GM12801 (cell line): ENCODE data around the gene SLC25A47.

Experiments
- TF ChIP-seq, protein P1 (sequence below): IDR thresholded peaks from one replicate; pipeline ENCODE4 v1.5.1; 2011; ENCODE audit warnings: control low read depth; ENCODE audit not compliant: insufficient read length; ENCODE audit errors: extremely low read depth

Gene SLC25A47

DNA sequence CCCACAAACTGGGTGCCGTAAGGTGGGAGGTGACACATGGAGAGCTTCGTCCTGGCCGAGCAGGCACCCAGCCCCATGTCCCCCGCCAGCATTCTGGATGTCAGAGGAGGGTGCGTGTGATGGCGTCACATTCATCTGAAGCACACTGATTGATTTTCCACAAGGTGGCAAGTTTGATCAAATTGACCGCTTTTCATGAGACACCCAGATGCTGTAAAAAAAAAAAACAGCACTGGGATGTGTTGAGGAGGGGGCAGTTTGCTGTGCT lies 41.1 kb upstream of the SLC25A47 start:
- TF ChIP-seq, protein P1, sequence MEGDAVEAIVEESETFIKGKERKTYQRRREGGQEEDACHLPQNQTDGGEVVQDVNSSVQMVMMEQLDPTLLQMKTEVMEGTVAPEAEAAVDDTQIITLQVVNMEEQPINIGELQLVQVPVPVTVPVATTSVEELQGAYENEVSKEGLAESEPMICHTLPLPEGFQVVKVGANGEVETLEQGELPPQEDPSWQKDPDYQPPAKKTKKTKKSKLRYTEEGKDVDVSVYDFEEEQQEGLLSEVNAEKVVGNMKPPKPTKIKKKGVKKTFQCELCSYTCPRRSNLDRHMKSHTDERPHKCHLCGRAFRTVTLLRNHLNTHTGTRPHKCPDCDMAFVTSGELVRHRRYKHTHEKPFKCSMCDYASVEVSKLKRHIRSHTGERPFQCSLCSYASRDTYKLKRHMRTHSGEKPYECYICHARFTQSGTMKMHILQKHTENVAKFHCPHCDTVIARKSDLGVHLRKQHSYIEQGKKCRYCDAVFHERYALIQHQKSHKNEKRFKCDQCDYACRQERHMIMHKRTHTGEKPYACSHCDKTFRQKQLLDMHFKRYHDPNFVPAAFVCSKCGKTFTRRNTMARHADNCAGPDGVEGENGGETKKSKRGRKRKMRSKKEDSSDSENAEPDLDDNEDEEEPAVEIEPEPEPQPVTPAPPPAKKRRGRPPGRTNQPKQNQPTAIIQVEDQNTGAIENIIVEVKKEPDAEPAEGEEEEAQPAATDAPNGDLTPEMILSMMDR: no peak

DNA sequence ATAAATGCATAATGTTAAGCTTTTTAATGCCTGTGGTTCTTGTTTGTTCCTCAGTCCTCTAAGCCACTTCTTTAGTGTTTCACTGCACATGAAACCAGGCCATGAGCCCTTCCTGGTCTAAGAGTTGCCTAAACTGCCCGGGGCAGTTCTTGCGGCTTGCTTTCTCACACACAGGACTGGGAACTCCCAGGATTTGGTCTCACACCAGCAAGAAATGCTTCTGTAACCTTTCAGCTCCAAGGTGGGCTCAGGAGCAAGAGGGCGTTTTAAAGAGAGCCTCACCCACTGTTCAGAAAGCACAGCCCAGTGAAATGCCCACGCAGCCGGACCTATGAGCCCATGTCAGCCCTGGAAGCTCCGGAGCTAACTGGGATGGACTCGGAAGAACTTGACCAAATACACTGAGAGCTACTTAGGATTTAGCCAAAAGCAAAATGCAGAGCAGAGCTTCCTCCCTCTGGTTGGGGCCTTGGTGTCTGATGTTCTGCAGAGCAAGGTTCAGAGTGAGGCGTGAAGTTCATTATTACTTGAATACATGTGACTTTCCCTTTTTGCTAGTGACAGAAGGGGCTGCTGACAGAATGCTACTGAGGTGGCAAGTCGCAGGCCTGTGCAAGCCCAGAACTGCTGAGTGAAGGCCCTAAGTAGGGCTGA lies 40.2 kb upstream of the SLC25A47 start:
- TF ChIP-seq, protein P1: no peak

DNA sequence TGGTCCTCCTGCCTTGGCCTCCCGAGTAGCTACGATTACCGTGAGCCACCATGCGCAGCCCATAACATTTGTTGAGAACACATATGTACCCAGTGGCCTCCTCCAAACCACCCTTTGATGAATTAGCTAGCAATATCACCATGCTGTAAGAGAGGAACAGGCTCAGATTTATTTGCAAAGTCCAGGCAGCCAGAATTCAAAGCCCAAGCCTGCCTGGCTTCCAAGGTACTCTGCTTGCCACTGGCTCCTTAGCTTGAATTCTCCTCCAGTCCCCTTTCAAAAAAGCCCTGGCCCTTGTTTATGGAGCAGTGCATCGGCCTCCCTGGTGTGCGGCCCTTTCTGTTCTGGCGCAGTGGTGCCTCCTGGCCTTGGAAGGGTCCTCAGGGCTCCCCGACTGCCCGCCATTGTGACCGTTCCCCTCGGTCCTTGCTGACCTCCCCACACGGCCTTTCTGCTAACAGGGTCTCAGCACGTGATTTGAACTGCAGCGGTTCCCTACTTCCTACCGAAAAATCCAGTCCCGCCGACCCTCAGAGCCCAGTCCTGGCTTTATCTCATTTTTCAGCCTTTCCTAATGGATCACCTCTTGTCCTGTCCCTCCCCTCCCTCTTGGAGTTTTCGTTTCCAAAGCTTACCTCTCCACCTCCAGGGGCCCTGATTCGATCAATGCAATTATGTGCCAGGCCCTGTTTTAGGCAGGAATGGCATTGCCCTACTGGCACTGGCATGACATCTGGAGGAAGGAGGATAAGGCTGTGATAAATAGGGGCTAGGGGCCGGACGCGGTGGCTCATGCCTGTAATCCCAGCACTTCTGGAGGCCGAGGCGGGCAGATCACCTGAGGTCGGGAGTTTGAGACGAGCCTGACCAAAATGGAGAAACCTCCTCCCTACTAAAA lies 38.9 kb upstream of the SLC25A47 start:
- TF ChIP-seq, protein P1: no peak

DNA sequence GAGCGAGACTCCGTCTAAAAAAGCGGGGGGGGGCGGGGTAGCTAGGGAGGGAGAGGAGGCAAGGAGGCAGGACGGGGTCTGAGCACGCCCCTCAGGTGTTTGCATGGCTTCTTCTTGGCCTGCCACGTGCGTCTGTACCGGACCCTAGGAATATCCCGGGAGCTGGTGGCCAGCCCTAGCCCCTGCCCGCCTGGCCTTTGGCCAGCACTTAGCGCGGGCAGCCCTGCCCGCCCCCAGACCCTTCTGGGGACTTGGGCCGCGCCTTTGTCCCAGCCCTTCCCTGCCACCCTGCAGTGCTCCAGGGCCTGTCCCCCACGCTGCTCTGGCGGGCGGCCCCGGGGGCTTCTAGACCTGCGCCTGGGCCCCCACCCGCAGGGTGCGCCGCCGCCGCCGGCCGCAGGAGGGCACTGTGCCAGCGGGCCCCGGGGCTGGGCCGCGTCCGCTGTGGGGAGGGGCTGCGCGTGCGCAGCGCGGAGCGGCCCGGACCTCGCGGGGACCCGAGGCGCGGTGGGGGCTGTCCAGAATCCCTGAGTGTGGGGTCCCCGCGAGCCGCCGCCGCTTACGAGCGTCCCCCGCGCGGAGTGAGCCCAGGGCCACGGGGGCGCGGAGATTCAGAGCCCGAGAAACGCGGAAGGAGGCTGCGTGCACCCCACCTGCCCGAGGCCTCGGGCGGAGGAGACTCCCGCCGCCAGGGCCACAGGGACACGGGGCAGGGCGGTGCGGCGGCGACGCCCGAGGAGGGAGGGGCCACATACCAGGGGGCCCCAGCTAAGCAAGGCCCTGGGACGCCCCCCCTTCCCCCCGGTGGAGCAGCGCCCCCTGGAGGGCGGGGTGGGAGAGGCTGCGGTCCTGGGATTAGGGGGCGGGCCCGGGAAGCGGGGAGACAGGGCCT lies 37.9 kb upstream of the SLC25A47 start:
- TF ChIP-seq, protein P1: no peak

DNA sequence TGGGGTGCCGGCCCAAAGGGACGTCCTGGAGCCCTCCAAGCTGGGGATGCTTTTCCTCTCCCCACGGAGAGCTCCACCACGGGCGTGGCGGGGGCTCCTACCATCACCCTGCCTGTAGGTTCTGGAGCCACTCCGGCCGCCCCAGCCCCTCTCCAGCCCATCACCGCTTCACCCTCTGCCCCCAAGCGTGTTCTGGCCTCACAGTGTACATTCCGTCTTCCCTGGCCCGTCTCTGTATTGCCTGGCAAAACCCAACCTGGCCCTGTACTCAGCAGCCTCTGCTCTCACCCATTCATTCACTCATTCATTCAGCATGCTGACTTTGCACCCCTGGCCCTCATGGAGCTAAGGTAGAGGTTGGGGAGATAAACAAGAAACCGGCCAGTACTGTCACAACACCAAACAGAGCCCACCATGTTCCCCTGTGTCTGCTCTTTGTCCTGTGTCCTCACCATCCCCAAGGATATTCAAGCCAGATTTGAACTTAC lies 37.2 kb upstream of the SLC25A47 start:
- TF ChIP-seq, protein P1: no peak

DNA sequence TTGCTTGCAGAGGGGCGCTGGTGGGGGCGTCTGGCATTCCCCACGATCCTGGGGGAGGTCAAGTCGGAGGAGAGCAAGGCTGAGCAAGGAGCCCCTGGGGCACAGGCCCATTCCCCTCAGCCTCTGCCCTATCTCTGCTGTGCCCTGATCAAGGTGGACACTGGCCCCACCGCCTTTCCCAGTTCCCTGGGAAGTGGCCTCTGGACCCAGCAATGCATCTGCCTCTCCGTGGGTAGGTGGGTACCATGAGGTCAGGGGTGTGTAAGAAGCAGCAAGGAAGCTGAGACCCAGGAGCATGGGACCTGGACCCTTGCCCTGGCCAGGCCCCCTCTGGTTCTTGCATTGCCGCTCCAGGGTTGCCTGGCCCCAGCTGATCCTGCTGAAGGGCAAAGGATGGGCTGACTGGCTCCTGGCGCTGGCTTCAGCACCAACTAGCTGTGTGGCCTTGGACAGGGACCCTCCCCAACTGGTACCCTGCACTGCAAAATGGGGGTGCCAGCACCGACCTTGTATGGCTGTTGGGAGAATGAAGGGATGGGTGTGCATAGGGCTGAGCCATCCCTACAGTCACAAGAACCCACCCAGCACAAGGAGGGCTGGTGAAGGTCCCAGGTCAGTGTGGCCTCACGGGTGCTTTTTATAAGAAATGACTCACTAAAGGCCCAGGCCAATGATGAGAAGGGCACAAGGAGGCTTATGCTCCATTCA lies 36.5 kb upstream of the SLC25A47 start:
- TF ChIP-seq, protein P1: no peak
